LHCN-M2 (cell line): Measurements from ENCODE around the gene GDPD2. TPM values are rescaled to one million over a fixed set of nuclear protein-coding genes. Genes with fewer than 3 reads are reported as not detected.

ENCODE experiments used
- DNase-seq: peaks from one replicate; pipeline ENCODE4 v3.0.0-alpha.2; 2012; ENCODE audit warnings: low read depth
- total RNA-seq: library from RNA; depleted of rRNA; stranded (reverse); fragments of >200 nt; gene quantifications from 2 replicates; pipeline ENCODE4 v1.2.3, GENCODE V29; 2014

GDPD2 gene
- total RNA-seq, 1 experiment from 2014 or later = not detected

DNA sequence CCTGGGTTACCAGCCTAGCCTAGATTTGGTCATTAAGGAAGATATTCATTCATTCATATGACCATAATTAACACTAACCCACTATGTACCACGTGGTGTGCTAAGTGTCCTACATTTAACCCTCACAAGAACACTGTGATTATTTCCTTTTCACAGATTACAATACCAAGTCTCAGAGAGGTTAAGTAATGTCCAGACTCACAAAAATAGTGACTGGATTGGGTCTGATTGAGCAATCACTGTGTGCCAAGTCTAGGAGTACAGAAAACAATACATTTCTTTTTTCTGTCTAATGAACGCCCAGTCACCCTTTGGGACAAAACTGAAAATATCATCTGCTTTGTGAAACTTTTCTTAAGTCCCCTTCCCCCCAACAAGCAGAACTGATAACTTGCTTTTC lies 13.9 kb downstream of the GDPD2 start:
- DNase-seq = no peak

DNA sequence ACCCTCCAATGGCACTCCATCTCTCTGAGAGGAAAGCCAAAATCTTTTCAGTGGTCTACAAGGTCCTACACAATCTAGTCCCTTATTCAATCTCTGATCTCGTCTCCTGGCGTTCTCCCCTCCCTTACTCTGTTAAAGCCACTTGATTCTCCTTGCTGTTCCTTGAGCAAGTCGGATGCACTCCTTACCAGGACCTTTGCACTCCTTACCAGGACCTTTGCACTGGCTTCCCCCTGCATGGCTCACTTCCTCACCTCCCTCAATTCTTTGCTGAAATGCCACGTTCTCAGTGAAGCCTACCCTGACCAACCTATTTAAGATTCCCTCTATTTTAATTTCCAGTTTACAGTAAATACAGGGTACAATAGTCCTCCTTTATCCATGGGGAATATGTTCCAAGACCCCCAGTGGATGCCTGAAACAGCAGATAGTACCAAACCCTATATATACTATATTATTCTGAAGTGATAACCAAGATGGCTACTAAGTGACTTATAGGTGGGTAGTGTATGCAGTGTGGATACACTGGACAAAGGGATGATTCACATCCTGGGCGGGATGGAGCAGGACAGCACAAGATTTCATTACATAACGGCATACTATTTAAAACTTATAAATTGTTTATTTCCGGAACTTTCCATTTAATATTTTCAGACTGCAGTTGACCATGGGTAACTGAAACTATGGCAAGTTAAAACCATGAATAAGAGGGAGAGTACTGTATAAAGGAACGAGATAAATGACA lies 15.0 kb downstream of the GDPD2 start:
- DNase-seq = peak; percentile 25

GRCh38 chrX:70439016-70439415 lies 15.9 kb downstream of the GDPD2 start:
- DNase-seq = peak; percentile 46

DNA sequence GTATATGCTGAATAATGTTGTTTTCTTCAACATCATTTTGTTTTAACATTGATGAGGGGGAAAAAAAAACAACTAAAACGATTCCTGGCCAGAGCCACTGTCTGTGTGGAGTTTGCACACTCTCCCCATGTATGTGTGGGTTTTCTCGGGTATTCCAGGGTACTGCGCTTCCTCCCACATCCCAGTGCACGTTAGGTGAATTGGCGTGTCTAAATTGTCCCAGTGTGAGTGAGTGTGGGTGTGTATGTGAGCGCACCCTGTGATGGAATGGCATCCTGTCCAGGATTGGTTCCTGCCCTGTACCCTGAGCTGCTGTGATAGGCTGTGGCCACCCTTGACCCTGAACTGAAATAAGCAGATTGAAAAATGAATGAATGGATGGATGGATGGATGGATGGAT lies 19.1 kb downstream of the GDPD2 start:
- no peak for DNase-seq

GRCh38 chrX:70444326-70444945 lies 21.3 kb downstream of the GDPD2 start, which contains the start of gene DLG3:
Gene DLG3 (plus strand): TSS chrX:70444835. CDS start chrX:70445202, 367 bp downstream.
- peak; percentile 36 for DNase-seq

- no peak for DNase-seq
Observed at GRCh38 chrX:70444946-70445656, 22.0 kb downstream of the GDPD2 start.

GRCh38 chrX:70445951-70446350 lies 22.8 kb downstream of the GDPD2 start:
- no peak for DNase-seq

DNA sequence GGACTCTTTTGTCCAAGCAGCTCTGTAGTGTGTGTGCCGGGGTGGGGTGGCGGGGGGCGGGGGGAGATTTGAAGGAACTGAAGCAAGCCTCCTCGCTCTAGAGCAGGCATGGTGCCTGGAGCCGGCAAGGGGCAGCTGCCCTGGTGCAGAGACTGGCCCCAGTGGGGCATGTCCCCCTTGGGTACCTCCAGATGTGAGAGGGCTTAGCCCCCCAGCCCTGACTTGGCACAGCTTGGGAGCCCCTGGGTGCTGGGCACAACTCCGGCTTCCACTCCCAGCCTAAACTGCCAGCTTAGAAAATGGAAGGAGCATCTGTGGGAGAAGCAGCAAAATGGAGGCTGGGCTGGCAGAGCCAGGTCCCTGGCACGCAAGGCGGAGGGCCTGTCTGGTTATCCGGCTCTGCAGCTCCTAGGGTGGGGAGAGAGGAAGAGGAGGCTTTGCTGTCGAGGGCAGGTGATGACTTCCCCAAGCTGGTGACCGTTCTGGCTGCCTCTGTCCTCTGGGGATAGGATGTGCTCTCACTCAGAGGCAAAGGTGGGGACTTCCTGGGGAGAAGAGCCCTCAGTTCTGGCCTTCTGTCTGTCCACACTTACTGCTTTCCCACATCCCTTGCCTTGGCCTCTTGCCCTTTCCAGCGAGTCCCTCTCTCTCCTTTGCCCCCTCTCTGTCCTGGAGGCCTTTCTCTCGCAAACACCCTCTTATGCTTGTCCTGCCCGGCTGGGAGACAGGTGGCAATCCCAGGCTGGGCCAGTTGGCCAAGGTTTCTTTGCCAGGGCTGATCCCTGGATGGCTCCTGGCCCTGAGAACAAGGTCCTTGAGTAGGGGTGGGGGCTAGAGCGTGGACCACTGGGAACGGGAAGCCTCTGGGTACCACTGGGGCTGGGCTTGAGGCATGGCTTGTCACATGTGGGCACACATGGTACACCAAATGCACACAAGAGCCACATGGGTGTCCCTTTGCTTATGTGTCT lies 23.6 kb downstream of the GDPD2 start:
- DNase-seq = no peak

DNA sequence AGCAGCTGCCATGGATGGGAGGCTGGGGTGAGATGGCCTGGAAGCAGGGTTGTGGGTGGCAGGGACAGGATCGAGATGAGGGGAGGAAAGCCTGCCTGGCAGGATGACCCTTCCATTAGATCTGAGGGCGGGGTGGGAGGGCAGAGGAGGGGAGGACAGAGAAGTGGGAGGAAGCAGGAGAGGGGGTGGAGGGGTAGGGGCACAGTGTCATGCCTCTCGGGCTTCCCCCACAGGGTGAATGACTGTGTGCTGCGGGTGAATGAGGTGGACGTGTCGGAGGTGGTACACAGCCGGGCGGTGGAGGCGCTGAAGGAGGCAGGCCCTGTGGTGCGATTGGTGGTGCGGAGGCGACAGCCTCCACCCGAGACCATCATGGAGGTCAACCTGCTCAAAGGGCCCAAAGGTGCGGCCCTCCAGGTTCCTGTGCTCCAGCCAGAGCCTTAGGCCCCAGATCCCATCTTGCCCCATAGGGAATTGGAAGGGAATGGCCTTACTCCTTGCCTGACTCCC lies 26.4 kb downstream of the GDPD2 start:
- DNase-seq = no peak

DNA sequence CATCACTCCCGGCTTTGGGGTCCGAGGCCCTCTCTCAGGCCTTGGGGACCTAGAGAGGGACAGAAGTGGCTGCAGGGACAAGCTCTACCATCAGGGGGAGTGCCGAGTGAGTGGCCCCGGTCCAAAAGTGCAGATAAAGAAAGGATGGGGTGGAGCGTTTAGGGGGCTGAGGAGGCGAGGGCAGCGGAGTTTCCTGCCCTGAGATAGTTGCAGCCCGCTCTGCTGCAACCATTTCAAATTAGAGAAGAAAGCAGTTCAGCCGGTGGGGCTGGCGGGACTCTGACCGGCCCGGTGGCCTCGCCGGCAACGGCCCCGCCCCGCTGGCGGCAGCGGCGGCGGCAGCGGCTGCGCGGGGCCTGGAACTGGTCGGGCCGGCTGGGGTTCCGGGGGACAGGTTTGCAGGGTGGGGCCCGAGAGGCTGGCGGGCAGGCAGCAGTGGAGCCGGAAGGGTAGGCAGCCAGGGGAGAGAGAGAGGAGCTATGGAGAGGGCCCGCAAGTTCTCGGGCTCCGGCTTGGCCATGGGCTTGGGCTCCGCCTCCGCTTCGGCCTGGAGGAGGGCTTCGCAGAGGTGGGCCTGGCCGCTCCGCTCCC lies 29.1 kb downstream of the GDPD2 start:
- DNase-seq = peak; percentile 29

DNA sequence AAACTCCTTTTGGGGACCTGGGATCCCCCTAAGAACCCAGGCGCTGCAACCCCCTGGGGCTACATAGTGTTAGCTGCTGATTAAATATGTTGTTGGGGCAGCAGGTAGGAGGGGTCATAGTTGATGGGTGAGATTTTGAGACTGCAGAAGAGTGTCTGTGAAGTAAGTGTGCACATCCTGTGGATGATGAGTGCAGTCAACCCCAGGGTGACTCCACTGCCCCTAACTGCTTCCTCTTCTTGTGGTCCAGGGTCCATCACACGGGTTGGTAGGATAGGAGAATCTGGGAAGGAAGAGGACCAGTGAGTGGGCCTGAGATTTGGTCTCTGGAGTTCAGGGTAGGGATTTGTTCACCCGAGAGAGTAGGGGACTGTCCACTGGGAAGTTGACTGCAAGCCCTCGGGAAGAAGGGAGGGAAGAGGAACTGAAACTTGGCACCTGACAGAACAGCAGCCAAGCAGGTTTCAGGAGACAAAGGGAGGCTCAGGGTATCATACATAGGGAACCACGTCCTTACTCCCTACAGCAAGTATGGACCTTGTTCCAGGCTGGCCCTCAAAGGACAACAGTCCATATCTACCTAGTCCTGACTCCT lies 30.0 kb downstream of the GDPD2 start:
- DNase-seq = no peak

- peak; percentile 25 for DNase-seq
Observed at GRCh38 chrX:70454441-70455365, 31.6 kb downstream of the GDPD2 start.

- DNase-seq = no peak
Observed at GRCh38 chrX:70455366-70456202, 32.5 kb downstream of the GDPD2 start.

DNA sequence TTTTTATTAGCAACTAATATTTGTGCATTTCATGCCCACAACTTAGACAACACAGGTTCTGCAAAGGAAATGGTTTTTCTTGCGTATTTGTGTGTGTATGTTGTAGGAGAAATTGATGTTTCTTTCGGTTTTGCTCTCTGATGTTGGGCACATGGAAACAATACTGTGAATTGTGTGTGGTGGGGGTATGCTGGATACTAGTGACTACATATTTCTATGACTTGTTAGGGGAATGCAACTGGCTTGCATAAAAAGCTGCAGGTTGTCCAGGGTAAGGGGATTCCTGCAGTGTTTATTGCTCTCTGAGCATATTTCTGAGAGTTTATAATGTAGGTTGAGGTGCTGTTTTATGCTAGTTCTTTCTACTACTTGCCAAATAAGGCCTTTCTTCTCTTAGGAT lies 33.1 kb downstream of the GDPD2 start:
- DNase-seq = no peak

DNA sequence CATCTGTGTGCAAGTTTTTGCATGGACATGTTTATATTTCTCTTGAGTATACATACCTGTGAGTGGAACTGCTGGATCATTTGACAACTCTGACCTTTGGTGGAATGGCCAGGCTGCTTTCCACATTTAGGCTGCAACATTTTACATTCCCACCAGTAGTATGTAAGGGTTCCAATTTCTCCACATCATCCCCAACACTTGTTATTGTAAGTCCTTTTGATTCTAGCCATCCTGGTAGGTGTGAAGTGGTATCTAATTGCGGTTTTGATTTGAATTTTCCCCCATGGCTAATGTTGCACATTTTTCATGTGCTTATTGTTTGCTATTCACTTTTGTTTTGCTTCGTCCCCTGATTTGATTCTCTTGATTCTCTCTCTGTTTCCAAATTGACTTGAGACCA lies 37.9 kb downstream of the GDPD2 start:
- DNase-seq = no peak

- no peak for DNase-seq
Observed at GRCh38 chrX:70464051-70464450, 40.9 kb downstream of the GDPD2 start.

GRCh38 chrX:70466968-70467367 lies 43.9 kb downstream of the GDPD2 start:
- DNase-seq = no peak

DNA sequence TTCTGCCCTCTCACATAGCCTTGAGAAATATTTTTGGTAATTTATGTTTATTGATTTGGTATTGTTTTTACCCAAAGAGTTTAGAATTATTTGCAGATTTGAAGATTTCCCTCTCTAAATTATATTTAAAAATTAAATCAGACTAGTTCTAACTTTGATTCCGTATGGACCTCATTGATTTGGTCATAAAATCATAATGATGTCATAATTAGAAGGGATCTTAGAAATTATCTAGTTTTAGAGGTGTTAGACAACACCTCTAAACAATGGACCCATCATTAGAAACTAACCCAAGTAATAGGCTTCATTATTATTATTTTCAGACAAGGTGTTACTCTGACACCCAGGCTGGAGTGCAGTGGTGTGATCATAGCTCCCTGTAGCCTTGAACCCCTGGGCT lies 45.6 kb downstream of the GDPD2 start:
- DNase-seq = no peak
